Activated naive CD8-positive, alpha-beta T cell treated with anti-CD3 and anti-CD28 coated beads, Interleukin-2, amount 50 U/mL, for 16 hours (primary cell): ENCODE results near the gene CHM.
"Not testable (repeated sequence)": the region's sequence is repeated elsewhere in the genome, so short reads cannot be mapped to it uniquely, and the experiment has no call there.

Experiments used
- DNase-seq: peaks from one replicate; pipeline ENCODE4 v3.0.0-alpha.2; 2020; ENCODE audit warnings: low read depth, low spot score

Gene CHM

GRCh38 chrX:85998954-85999353, 48.4 kb downstream of the CHM start:
- DNase-seq: no peak

- DNase-seq: no peak
Measured at GRCh38 chrX:85996555-85996954, 50.8 kb downstream of the CHM start.

GRCh38 chrX:85995641-85996040, 51.7 kb downstream of the CHM start:
- no peak for DNase-seq

- DNase-seq: no peak
Measured at GRCh38 chrX:85994797-85995196, 52.6 kb downstream of the CHM start.

GRCh38 chrX:85994228-85994627, 53.1 kb downstream of the CHM start:
- no peak for DNase-seq

GRCh38 chrX:85993539-85994197, 53.7 kb downstream of the CHM start:
- DNase-seq: no peak

- DNase-seq: no peak
Measured at GRCh38 chrX:85992811-85993229, 54.5 kb downstream of the CHM start.

GRCh38 chrX:85988353-85988752, 59.0 kb downstream of the CHM start:
- DNase-seq: no peak

GRCh38 chrX:85980286-85980685, 67.1 kb downstream of the CHM start:
- DNase-seq: no peak

GRCh38 chrX:85977218-85977617, 70.1 kb downstream of the CHM start:
- DNase-seq: no peak

GRCh38 chrX:85972351-85972750, 75.0 kb downstream of the CHM start:
- not testable (repeated sequence) for DNase-seq

GRCh38 chrX:85964744-85965143, 82.6 kb downstream of the CHM start:
- DNase-seq: no peak

- no peak for DNase-seq
Measured at GRCh38 chrX:85963736-85964135, 83.6 kb downstream of the CHM start.

- no peak for DNase-seq
Measured at GRCh38 chrX:85955510-85955909, 91.8 kb downstream of the CHM start.

GRCh38 chrX:85944751-85945150, 102.6 kb downstream of the CHM start:
- DNase-seq: not testable (repeated sequence)

- DNase-seq: no peak
Measured at GRCh38 chrX:85941275-85941674, 106.1 kb downstream of the CHM start.

GRCh38 chrX:85939942-85940341, 107.4 kb downstream of the CHM start:
- DNase-seq: not testable (repeated sequence)

GRCh38 chrX:85934399-85934798, 113.0 kb downstream of the CHM start:
- not testable (repeated sequence) for DNase-seq

GRCh38 chrX:85930099-85930498, 117.3 kb downstream of the CHM start:
- no peak for DNase-seq

GRCh38 chrX:85928606-85929005, 118.8 kb downstream of the CHM start:
- DNase-seq: no peak

- DNase-seq: no peak
Measured at GRCh38 chrX:85927740-85928139, 119.6 kb downstream of the CHM start.

- DNase-seq: no peak
Measured at GRCh38 chrX:85922821-85923220, 124.5 kb downstream of the CHM start.

GRCh38 chrX:85916656-85917280, 130.6 kb downstream of the CHM start:
- not testable (repeated sequence) for DNase-seq

GRCh38 chrX:85914431-85914830, 132.9 kb downstream of the CHM start:
- no peak for DNase-seq
